GM18867 (cell line): ENCODE measurements around the gene IKZF2.
A peak's percentile ranks its signal among the peaks of the same experiment; 100 is the strongest.
"Not testable (repeated sequence)": the region's sequence is repeated elsewhere in the genome, so short reads cannot be mapped to it uniquely, and the experiment has no call there.

Experiments used
- ATAC-seq: cut with Tn5 transposase; IDR thresholded peaks from one replicate; pipeline ENCODE4 v1.9.1; 2021; ENCODE audit warnings: mild to moderate bottlenecking, moderate library complexity; ENCODE audit not compliant: unreplicated experiment

Gene IKZF2

DNA sequence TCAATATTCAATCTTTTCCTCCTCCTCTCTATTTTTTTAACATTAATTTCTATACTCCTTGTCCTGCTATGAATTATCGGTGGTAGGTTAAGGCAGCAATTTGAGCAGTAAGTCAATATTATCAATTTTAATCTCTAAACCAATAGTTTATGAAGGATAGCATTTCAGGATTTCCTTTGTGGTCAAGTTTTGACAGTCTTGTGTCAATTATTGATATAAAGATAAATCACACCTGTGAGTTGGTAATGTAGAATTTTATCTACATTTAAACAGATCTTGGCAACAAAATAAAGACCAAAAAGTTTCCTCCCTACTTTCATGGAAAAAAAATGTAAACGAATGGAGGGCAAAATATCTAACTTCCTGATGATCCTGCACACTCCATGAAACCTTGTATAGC, 87.3 kb downstream of the IKZF2 start:
- no peak for ATAC-seq

DNA sequence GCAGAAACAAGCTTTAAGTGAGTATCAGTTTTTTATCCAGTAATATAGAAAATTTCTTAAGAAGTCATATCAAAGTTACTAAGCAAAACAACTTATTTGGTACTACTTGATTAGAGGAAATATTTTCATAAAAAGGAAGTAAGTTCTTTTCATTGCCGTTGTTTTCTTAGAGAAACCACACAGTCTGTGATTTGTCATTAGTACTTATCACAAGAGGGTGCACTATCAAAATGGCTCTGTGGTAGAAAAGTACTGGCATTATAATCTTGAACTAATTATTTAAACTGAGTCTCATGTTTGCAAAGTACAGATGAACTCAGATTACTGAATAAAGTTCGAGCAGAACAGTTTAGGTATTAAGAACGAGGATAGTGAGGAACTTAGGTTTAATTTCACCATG, 93.4 kb downstream of the IKZF2 start:
- ATAC-seq, result no peak

DNA sequence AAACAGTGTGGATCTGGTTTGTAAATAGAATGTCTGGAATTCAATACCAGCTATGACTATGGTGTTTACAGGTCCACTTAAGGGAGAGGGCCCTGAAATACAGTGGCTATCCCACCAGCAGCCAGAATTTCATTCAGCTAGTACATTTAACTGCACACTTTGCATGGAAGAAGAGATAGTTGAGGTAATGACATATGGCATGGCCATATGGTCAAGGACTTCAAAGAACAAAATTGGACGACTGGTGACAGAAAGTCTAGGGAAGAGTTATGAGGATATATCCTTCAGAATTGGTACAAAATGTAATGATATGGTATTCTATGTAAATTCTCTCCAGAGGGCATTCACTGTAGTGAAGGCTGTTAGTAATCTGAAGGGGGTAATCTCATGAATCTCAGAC, 105.0 kb downstream of the IKZF2 start:
- ATAC-seq, result no peak

- no peak for ATAC-seq
These were observed 107.8 kb downstream of the IKZF2 start for GRCh38 chr2:213043566-213043965.

DNA sequence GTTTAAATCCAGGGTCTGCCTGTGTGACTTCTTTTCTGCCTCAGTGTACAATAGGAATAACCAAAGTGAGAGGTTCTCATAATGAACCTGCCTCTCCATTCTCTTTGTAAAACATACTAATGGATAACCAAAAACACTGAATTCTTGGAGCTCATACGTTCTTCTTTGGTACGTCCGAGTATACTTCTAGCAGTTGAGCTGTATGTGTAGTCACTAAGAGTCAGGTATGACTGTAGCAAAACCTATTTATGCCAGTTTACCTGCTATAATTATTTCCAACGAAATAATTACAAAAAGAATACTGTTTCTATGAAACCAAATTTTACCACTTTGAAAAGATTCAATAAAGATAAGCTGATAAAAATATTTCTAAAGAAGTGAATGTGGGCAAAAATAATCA, 109.2 kb downstream of the IKZF2 start:
- no peak for ATAC-seq

- no peak for ATAC-seq
These were observed 114.6 kb downstream of the IKZF2 start for GRCh38 chr2:213036836-213037235.

- no peak for ATAC-seq
These were observed 116.8 kb downstream of the IKZF2 start for GRCh38 chr2:213034585-213034984.

DNA sequence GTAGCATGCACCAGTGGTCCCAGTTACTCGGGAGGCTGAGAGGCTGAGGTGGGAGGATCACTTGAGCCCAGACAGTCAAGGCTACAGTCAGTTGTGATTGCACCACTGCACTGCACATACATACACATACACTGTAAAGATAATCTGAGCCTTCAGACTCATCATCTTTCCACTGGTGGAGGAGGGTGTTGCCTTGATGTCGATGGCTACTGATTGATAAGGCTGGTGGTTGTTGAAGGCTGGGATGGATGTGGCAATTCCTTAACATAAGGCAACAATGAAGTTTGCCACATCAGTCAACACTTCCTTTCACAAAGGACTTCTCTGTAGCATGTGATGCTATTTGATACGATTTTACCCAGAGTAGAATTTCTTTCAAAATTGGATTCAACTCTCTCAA, 118.8 kb downstream of the IKZF2 start:
- no peak for ATAC-seq

DNA sequence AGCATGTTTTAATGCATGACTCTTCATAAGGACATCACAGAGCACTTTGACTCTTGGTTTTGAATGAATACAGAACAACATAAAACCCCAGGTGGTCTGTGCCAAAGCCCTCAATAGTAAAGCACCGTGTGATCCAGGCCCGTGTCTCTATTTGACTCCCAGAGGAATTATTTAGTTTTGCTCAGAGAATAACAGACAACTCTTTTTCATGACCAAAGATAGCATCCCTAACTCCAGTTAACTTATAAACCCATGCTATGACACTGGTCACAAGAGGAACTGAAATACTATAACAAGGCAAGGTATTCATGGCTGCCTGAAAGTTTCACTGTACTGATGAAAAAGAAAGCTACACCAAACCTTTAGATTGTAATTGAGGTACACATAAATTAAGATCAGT, 128.4 kb downstream of the IKZF2 start:
- peak; percentile 73 for ATAC-seq

GRCh38 chr2:213021971-213022899, 129.2 kb downstream of the IKZF2 start:
- ATAC-seq, result peak; percentile 80

DNA sequence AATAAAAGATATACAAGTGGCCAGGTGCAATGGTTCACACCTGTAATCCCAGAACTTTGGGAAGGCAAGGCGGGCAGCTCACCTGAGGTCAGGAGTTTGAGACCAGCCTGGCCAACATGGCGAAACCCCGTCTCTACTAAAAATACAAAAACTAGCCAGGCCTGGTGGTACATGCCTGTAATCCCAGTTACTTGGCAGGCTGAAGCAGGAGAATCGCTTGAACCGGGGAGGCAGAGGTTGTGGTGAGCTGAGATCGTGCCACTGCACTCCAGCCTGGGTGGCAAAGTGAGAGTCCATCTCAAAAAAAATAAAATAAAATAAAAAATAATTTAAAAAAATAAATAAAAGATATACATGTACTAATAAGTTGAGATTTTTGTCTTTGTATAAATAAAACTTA, 130.5 kb downstream of the IKZF2 start:
- ATAC-seq, result not testable (repeated sequence)

DNA sequence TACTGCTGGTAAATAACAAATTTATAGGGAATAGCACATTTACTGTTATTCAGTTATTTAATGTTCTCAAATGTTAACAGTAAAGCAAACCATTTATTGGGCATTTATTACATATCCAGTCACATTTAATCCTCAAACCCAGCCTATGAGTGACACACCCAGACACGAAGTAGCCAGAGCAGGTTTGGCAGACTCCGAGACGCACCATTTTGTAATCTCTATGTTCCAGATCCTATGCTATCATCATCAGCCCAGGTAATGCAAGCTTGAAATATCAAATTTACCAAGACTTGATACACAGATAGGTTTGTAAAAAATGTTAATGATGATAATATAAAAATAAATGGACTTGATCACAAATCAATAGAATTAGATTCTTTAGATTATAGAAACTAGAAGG, 131.1 kb downstream of the IKZF2 start:
- no peak for ATAC-seq

GRCh38 chr2:213019368-213019767, 132.0 kb downstream of the IKZF2 start:
- ATAC-seq, result no peak

DNA sequence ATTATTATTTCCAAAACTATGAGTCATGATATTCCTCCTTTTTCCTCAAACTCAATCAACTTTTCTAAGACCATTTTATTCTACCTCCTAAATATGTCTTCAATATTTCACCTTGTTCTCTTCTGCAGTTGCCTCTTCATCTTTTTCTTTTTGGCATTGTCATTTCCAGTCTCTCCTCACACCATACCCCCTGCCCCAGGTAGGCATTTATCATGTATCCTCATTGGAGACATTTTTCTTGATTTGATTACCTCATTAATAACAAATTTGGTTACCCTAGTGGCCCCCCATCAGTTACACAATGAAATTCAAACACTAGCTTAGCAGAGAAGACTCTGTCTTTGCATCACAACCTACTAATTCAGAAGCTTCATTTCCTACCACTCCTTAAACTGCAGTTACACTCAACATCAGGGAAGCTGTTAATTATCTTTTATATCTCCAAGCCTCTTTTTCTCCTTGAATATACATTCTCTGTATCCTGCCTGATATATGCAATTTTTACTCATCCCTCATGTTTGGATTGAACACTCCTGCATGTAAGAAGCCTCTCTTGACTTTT, 133.0 kb downstream of the IKZF2 start:
- no peak for ATAC-seq

GRCh38 chr2:213017404-213017803, 134.0 kb downstream of the IKZF2 start:
- ATAC-seq, result no peak

DNA sequence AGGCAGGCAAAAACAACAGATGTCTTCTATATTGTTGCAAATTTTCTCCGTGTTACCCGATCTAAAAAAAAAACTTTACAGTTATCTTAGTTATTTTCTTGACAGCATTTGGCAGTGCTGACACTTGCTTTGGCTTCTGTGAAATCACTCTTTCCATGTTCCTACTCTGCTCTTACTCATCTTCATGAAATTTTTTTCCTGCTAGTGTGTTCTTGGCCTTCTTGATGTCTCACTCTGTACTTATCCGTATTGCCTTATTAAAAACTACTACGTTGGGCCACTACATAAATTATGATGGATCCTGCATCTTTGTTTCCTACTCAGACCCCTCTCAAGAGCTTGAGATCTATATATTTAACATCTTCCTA, 134.4 kb downstream of the IKZF2 start:
- ATAC-seq, result no peak

DNA sequence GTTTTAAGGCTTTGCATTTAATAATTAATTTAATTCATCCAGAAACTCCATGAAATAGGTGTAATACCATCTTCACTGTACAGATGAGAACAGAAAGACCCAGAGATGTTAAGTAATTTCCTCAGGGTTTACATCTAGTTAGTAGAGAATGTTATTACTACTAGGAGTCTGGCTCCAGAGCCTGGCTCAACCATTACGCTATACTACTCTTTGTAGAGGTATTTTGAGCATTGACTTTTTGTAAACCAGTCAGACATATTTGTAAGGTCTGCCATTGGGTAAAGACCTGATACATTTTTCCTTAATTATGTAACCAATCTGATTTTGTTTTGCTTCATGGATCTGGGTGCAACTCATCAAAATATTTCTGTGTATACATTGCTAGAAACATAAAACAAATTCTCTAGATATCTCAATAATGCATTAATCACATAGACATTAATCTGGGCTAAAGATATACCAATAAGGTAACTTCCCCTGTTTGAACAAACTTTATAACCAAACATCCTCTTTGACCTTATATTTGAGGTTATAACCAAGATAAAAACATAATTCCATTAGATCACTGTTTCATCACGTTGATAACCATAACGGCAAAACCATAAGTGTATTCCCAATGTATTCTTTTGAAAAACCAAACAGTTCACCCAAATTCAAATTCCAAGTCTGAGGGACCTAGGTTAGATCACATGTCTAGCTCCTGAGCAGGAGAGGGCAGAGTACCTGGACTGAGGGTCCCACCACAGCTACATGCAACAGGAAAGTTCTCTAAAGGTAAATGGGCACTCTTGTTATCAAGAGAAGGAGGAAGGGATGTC, 135.0 kb downstream of the IKZF2 start:
- ATAC-seq, result peak; percentile 31

- ATAC-seq, result peak; percentile 92
These were observed 135.8 kb downstream of the IKZF2 start for GRCh38 chr2:213015387-213016165.

DNA sequence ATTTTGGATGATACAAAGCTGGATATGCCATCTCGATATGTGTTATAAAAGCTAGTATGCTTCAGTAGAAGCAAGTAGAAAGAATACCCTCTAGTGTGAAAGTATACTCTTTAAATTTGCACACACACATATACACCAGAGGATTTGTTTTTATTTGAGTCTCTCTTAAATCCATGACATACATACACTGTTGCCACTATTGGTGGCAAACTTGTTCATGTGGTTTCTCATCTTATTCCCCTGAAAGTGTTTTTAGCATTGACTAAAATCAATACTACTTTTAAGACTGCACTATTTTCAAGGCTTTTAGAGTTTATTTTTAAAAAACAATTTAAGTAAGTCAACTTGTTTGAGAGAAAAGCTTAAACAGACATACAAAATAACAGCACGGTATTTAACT, 137.4 kb downstream of the IKZF2 start:
- no peak for ATAC-seq

DNA sequence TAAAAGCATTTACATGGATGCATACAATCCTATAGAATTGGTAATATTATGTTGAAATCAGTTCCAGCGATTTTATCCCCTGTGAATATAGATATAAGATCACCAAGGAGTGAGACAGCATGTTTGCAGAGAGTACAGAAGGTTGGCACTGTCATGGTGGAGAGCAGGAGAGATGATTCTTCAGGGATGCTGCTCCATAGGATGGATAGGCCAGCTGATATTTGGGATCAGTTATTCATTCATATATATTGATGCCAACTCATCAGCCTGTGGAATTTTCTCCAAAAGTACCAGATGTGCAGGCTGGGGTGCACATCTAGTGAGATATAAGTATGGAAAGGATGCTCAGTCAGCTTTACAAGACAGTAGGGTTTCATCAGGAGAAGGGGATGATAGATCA, 139.9 kb downstream of the IKZF2 start:
- ATAC-seq, result no peak
